PC-9 (cell line): ENCODE measurements around the gene ADAMTSL2.

Experiments used
- CTCF ChIP-seq: fragments of 200-600 bp; sonication (generic); conservative IDR thresholded peaks from 2 replicates; pipeline ENCODE4 v1.6.1; 2017; ENCODE audit warnings: mixed run types, antibody characterized with exemption, mild to moderate bottlenecking, moderate library complexity
- EZH2 ChIP-seq: fragments of 200-600 bp; sonication (generic); IDR thresholded peaks from 2 replicates; pipeline ENCODE4 v1.8.0; 2017; ENCODE audit warnings: antibody characterized with exemption, low read depth

- TF ChIP-seq CTCF (no peak), EZH2 (no peak)
Observed at GRCh38 chr9:133576875-133577736, 42.6 kb downstream of the ADAMTSL2 start.
